Activated CD4-positive, CD25-positive, alpha-beta regulatory T cell (primary cell): ENCODE measurements around the gene GDF10.

Experiments
- DNase-seq, 4 experiments: peaks; one replicate each; lab custom pipeline; 2025; lab: John Stamatoyannopoulos, UW

The GDF10 gene

DNA sequence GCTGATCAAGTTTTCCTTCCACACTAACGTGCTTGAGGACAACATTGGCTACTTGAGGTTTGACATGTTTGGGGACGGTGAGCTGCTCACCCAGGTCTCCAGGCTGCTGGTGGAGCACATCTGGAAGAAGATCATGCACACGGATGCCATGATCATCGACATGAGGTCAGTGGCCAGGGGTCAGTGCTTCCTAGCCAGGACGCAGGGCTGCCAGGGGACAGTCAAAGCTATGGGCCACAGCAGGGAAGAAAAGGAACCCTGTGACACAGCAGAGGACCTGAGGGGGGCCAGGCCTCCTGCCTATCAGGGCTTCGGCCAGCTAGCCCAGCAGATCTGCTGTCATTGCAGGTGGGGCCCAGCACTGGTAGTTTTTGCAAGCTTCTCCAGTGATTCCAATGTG is 53.4 kb downstream of the GDF10 start:
- DNase-seq: no peak

GRCh38 chr10:47354165-47354564 is 54.2 kb downstream of the GDF10 start:
- DNase-seq: no peak

DNA sequence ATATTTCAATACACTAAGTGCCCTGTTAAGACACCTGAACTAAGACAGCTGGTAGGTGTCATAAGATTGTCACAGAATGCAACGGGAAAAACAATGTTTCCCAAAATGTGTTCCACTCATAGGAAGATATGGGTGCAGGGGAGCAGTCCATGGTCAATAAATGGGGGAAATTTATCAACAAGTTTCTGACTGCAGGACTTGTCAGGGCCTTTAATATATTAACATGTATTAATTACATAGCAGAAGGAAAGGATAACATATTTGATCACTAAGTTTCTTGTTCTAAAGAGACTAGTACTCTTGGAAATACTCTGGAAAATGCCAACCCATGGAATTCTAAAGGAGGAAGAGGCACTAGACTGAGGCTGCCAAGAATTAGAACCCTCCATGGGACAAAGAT is 54.9 kb downstream of the GDF10 start:
- DNase-seq: no peak

DNA sequence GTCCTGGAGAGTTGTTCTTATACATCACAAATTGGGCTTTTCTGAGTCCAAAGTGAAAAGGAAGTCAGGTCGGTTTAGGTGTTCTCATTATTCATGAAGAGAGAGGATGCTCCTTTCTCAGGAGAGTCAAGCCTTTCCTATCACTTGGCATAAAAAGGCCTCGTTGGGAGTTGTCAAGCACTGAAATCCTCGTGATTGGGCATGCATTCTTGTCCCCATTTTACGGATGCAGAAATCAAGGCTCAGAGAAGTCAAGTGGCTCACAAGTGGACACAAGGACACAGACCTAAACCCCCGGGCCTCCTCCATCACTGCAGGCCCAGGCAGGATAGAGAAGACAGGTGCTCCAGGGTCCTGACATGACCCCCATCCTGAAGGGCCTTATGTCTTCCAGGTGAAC is 56.7 kb downstream of the GDF10 start:
- no peak for DNase-seq

DNA sequence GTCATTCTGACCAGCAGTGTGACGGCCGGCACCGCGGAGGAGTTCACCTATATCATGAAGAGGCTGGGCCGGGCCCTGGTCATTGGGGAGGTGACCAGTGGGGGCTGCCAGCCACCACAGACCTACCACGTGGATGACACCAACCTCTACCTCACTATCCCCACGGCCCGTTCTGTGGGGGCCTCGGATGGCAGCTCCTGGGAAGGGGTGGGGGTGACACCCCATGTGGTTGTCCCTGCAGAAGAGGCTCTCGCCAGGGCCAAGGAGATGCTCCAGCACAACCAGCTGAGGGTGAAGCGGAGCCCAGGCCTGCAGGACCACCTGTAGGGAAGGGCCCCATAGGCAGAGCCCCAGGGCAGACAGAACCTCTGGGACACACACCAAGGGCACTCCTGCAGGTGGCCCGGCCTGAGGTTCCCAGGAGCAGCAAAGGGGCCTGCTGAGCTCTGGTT is 57.2 kb downstream of the GDF10 start:
- DNase-seq: no peak

- DNase-seq: no peak
Observed at GRCh38 chr10:47357911-47358310, 57.9 kb downstream of the GDF10 start.

- no peak for DNase-seq
Observed at GRCh38 chr10:47358457-47358856, 58.5 kb downstream of the GDF10 start.

- no peak for DNase-seq
Observed at GRCh38 chr10:47359101-47359500, 59.1 kb downstream of the GDF10 start.

DNA sequence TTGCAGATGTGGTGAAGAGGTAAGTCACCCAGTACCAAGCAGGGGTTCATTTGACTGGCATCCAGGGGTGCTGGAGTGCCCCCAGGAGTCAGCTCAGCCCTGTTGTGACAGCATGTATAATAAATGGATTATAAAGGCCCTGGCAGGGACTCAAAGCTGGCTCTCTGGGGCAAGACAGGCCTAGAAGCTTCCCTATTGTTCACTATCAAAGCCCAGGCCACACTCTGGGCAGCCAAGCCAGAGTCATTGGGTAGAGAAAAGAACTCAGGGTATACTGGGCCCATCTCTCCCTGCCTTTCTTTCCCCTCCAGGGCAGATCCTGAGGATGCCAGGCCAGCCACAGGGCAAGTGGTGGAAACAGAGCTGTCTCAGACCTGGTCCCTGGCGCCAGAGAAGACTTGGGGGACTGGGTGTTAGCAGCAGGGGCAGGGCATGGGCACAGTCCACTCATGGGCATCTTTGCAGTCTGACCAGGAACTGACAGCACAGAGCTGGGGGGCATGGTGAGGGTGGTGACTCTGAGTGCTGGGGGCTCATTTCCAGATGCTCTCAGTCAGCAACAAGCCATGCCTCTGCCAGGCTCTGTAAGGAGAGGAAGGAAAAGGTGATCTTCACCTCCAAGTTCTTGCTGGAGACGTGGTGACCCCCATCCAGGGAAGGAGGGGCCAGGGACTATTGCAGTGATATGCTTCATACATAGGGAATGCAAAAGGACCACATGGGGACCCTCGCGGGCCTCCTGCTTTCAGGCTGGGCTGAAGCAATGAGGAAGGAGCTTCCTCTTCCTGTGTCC is 59.8 kb downstream of the GDF10 start:
- no peak for DNase-seq

DNA sequence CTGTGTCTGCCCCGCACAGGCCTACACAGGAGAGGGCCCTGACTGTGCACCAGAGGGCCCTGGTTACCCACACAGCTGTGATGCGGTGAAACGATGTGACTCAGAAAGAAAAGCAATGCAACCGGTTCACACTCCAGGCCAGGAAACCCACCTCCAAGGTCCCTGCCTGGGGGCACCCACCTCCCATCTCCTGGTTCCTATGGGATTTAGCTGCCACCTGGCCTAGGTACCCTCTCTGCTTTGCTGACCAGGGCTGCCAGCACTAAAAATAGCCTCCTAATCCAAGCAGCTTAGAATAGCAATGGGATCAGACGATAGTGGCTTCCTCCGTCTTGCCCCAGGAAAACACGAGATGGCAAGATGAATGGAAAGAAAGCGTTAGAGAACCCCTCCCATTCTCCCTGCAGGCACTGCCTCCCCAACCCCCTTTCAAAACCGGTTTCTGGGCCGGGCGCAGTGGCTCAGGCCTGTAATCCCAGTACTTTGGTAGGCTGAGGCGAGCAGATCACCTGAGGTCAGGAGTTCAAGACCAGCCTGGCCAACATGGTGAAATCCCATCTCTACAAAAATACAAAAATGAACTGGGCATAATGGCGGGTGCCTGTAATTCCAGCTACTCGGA is 60.5 kb downstream of the GDF10 start:
- no peak for DNase-seq

- no peak for DNase-seq
Observed at GRCh38 chr10:47361293-47361692, 61.3 kb downstream of the GDF10 start.

- DNase-seq: no peak
Observed at GRCh38 chr10:47362199-47362598, 62.2 kb downstream of the GDF10 start.
